ENCODE results near the gene GABRG1. TPM values are rescaled to one million over a fixed set of nuclear protein-coding genes. Genes with fewer than 3 reads are reported as not detected.

GABRG1 gene
- not detected in 2 replicates for total RNA-seq (2016; rRNA removed; fragmentation: Illumina TruSeq; extraction: Trizol)
- total RNA-seq (2016; cell fraction: cytosol; rRNA removed; fragmentation: Illumina TruSeq; extraction: Trizol; ENCODE audit: low read depth): not detected in 2 replicates
- not detected in 2 replicates for total RNA-seq (2016; cell fraction: insoluble cytoplasmic fraction; rRNA removed; fragmentation: Illumina TruSeq; extraction: Trizol)
- total RNA-seq (2016; cell fraction: membrane; rRNA removed; fragmentation: Illumina TruSeq; extraction: Trizol): not detected in 2 replicates
- not detected in 2 replicates for total RNA-seq (2016; cell fraction: nucleus; rRNA removed; fragmentation: Illumina TruSeq; extraction: Trizol)
- 0.03 TPM in 1 of 2 replicates, not detected in the other for polyA plus RNA-seq (2011; rRNA removed)
- polyA plus RNA-seq (2011; cell fraction: cytosol; rRNA removed): not detected in 2 replicates
- polyA plus RNA-seq (2011; cell fraction: nucleus; rRNA removed): not detected in 2 replicates
- 0.03 TPM in 1 of 2 replicates, not detected in the other for polyA plus RNA-seq (2012)
- polyA plus RNA-seq (2016; cell fraction: cytosol; fragmentation: Illumina TruSeq; extraction: Trizol; ENCODE audit: low read depth): not detected in 2 replicates
- not detected in 2 replicates for polyA plus RNA-seq (2016; cell fraction: insoluble cytoplasmic fraction; fragmentation: Illumina TruSeq; extraction: Trizol; ENCODE audit: low read depth)
- polyA plus RNA-seq (2016; cell fraction: membrane; fragmentation: Illumina TruSeq; extraction: Trizol; ENCODE audit: low read depth): not detected in 2 replicates
- polyA plus RNA-seq (2016; cell fraction: nucleus; fragmentation: Illumina TruSeq; extraction: Trizol; ENCODE audit: insufficient read depth, low read depth): not detected in 2 replicates
- not detected in 2 replicates for polyA minus RNA-seq (2011; rRNA and poly(A)+ RNA removed; ENCODE audit: low replicate concordance)
- polyA minus RNA-seq (2011; cell fraction: cytosol; rRNA and poly(A)+ RNA removed): not detected in 2 replicates
- not detected in 2 replicates for polyA minus RNA-seq (2011; cell fraction: nucleus; rRNA and poly(A)+ RNA removed)
- Bru-seq, nascent RNA: percentile 3 among the genes with signal in this experiment
- percentile 9 among the genes with signal in this experiment for BruChase-seq, experiment 1, labeled RNA remaining after a 6-hour chase
- percentile 1 among the genes with signal in this experiment for BruChase-seq, experiment 2, labeled RNA remaining after a 2-hour chase
- long read RNA-seq, experiment 1: 0 reads
- long read RNA-seq, experiment 2, partial matches to known transcripts: 1 of 1 reads
- long read RNA-seq, experiment 2, other reads (novel, unspliced or antisense): 0 of 1 reads

DNA sequence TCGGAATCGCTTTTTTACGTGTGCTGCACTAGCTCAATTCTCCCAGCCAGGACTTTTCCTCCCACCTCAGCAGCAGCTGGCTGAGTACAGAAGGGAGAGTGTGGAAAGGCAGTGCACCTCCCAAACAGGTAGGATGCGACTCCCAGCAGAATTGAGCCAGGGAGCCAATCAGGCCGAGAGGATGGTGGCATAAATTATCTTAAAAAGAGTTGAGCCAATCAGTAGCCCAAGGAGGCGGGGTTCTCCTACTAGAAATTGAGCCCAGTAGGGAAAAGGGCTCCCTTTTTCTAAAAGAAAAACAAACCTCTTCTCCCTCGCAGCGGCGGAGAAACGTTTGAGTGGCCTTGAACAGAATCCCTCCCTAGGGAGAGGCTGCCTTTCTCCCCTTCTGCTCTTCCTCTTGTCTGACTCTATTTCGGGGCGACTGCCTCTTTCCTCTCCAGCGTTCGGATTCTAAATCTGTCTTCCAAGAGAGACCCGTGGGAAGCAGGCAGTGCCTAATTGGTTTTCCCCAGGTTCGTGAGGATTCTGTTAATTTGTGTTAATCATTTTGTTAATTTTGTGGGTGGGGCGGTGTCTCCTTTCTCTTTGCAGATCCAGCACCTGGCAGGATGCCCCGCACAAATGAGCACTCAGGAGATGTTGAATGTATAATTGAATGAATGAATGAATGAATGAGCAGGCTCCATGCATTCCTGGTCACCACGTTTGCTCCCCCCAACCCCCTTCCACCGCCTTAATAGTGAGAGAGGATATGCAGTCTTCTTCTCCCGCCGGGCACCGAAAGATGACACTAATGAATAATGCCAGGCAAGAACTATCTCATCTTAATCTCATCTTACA, at the start of gene GABRG1:
TSS of gene GABRG1 (minus strand) at position 142 of the 843 bp plus-strand sequence. CDS start at position 1, 141 bp downstream.
- no peaks in the 10 kb centered on the region for H3K9me3 ChIP-seq (ENCODE audit: low read length)
- no peaks in the 10 kb centered on the region for H3K4me1 ChIP-seq (ENCODE audit: insufficient read depth, low read length)
- H3K27me3 ChIP-seq (ENCODE audit: control insufficient read depth in 1 of 2, insufficient read depth in 2 of 2, low read length in 2 of 2): no peaks in the 10 kb centered on the region
- H3K27ac ChIP-seq (ENCODE audit: extremely low read length, insufficient read depth, low read length): no peak within 1 kb of the TSS
- in situ Hi-C loops (cut with HindIII; ENCODE audit: extremely low pct_ligation_motif_present, low pct_unique_long_range_greater_than_20kb) (no loop called here), intact Hi-C loops (cut with micrococcal nuclease; ENCODE audit: unreplicated experiment) (no loop called here)
- ATAC-seq (no peak), DNase-seq (ENCODE audit: low spot score) (no peak), FAIRE-seq (no peak)
- WGBS (ENCODE audit: low lambda C conversion rate): 25% methylated on average over 23 of the region's 23 CpGs
- no peaks in the 10 kb centered on the region for H3K36me3 ChIP-seq (replicated peaks in 1 of 2; ENCODE audit: control insufficient read depth in 1 of 2, insufficient read depth in 2 of 2, low read length in 2 of 2)
- H3K4me3 ChIP-seq (replicated peaks in 1 of 3; ENCODE audit: insufficient read depth in 1 of 3, low read depth in 2 of 3, low read length in 3 of 3): no peak within 1 kb of the TSS
- H3K4me2 ChIP-seq (ENCODE audit: low read depth, low read length): no peak within 1 kb of the TSS
- no TSS peak for BruUV-seq (replicated peaks)
- no peak within 1 kb of the TSS for H3K9ac ChIP-seq (ENCODE audit: insufficient read depth, low read depth, low read length)
- no peak within 1 kb of the TSS for H2AFZ ChIP-seq (ENCODE audit: low read length)
- no peaks in the 10 kb centered on the region for H4K20me1 ChIP-seq (ENCODE audit: insufficient read depth, low read length)
- no peaks in the 10 kb centered on the region for H3K79me2 ChIP-seq (ENCODE audit: insufficient read depth, low read length)
- POLR2A ChIA-PET: no interaction called here
- CTCF ChIA-PET (ENCODE audit: low intra/inter-chr PET ratio, low total read pairs): no interaction called here
- TF ChIP-seq ZNF503 (CRISPR knock-in tag; IDR thresholded peaks at IDR 0.05) (no peak), KDM5B (CRISPR knock-in tag; IDR thresholded peaks at IDR 0.05; ENCODE audit: borderline replicate concordance) (no peak), ZNF331 (CRISPR knock-in tag; IDR thresholded peaks at IDR 0.05) (no peak), ZEB1 (IDR thresholded peaks at IDR 0.05; ENCODE audit: insufficient replicate concordance, low read depth) (no peak), MLLT10 (CRISPR knock-in tag; IDR thresholded peaks at IDR 0.05) (no peak)
- TF ChIP-seq, protein P1, sequence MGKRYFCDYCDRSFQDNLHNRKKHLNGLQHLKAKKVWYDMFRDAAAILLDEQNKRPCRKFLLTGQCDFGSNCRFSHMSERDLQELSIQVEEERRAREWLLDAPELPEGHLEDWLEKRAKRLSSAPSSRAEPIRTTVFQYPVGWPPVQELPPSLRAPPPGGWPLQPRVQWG (CRISPR knock-in tag; IDR thresholded peaks at IDR 0.05; ENCODE audit: borderline replicate concordance, low read depth): no peak
- TF ChIP-seq, protein P2, sequence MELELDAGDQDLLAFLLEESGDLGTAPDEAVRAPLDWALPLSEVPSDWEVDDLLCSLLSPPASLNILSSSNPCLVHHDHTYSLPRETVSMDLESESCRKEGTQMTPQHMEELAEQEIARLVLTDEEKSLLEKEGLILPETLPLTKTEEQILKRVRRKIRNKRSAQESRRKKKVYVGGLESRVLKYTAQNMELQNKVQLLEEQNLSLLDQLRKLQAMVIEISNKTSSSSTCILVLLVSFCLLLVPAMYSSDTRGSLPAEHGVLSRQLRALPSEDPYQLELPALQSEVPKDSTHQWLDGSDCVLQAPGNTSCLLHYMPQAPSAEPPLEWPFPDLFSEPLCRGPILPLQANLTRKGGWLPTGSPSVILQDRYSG (CRISPR knock-in tag; IDR thresholded peaks at IDR 0.05): no peak
